Thyroid gland (tissue), 4 donors: Measurements from ENCODE around the gene TJAP1.

Experiments used
- POLR2A ChIP-seq, 2 donors: fragments of 450-650 bp; IDR thresholded peaks; one replicate each; pipeline ENCODE4 v1.6.1; 2017; ENCODE audit warnings: antibody characterized with exemption in 2 of 2, mild to moderate bottlenecking in 2 of 2, moderate library complexity in 1 of 2
- TF ChIP-seq, protein P1 (sequence below), 6 experiments: fragments of 200-600 bp in 3 of 6; fragments of 450-650 bp in 3 of 6; sonication (generic) in 3 of 6; IDR thresholded peaks; one replicate each; pipeline ENCODE4 v1.5.1; 2016 to 2019; ENCODE audit warnings: antibody characterized with exemption in 6 of 6, mild to moderate bottlenecking in 2 of 6, inconsistent platforms in 1 of 6, moderate library complexity in 1 of 6

DNA sequence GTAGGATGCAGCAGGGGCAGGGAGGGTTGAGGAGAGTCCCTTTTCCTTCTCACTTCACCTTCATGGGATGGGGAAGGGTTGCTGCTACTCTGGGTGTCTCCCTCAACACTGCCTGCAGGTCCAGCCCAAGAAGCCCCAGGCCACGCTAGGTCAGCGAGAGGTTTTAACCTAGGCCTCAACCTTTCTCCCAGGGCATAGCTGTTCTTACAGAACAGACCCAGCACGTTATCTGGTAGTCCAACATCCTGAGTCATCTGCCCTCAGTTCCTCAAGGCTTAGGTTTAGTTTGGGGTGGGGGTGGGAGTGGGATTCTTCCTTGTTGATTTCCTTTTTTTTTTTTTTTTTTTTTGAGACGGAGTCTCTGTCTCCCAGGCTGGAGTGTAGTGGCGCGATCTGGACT, 17.0 kb downstream of the TJAP1 start:
- TF ChIP-seq, protein P1, sequence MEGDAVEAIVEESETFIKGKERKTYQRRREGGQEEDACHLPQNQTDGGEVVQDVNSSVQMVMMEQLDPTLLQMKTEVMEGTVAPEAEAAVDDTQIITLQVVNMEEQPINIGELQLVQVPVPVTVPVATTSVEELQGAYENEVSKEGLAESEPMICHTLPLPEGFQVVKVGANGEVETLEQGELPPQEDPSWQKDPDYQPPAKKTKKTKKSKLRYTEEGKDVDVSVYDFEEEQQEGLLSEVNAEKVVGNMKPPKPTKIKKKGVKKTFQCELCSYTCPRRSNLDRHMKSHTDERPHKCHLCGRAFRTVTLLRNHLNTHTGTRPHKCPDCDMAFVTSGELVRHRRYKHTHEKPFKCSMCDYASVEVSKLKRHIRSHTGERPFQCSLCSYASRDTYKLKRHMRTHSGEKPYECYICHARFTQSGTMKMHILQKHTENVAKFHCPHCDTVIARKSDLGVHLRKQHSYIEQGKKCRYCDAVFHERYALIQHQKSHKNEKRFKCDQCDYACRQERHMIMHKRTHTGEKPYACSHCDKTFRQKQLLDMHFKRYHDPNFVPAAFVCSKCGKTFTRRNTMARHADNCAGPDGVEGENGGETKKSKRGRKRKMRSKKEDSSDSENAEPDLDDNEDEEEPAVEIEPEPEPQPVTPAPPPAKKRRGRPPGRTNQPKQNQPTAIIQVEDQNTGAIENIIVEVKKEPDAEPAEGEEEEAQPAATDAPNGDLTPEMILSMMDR (IDR thresholded peaks at IDR 0.05), result no peak
- no peak for TF ChIP-seq POLR2A (IDR thresholded peaks at IDR 0.05)
